CD4-positive, CD25-positive, alpha-beta regulatory T cell (primary cell): ENCODE data around the gene TADA3. TPM values are rescaled to one million over a fixed set of nuclear protein-coding genes. Genes with fewer than 3 reads are reported as not detected.

Source experiments
- ATAC-seq, 2 donors: fragments of 150-1000 bp; cut with Tn5 transposase; one replicate each; pipeline ENCODE4 v1.10.0; 2021; ENCODE audit warnings: low read depth in 2 of 2, moderate number of reproducible peaks in 2 of 2, moderate library complexity in 1 of 2
- DNase-seq, 3 donors: peaks; one replicate each; pipeline versions ENCODE4 v3.0.0 to v3.0.0-alpha.2; 2012 to 2022; ENCODE audit warnings: mixed read lengths in 1 of 3
- H3K27ac ChIP-seq: one replicate; pipeline ENCODE4 v1.7.0; 2013; ENCODE audit warnings: mild to moderate bottlenecking, low read length; ENCODE audit not compliant: insufficient read depth, poor library complexity, severe bottlenecking
- H3K27me3 ChIP-seq: one replicate; pipeline ENCODE4 v1.7.0; 2013; ENCODE audit warnings: low read length; ENCODE audit not compliant: control insufficient read depth, insufficient read depth
- H3K36me3 ChIP-seq: one replicate; pipeline ENCODE4 v1.7.0; 2013; ENCODE audit warnings: mild to moderate bottlenecking, low read length, moderate library complexity; ENCODE audit not compliant: control insufficient read depth, insufficient read depth
- H3K4me1 ChIP-seq: 2 replicates; pipeline ENCODE4 v1.7.0; 2013; ENCODE audit warnings: mild to moderate bottlenecking, low read length; ENCODE audit not compliant: insufficient read depth, control insufficient read depth, poor library complexity, severe bottlenecking
- H3K4me3 ChIP-seq: one replicate; pipeline ENCODE4 v1.7.0; 2013; ENCODE audit warnings: low read depth, mild to moderate bottlenecking, low read length, moderate library complexity
- H3K9me3 ChIP-seq, 2 experiments: 1 replicate in 1 of 2; 2 replicates in 1 of 2; pipeline ENCODE4 v1.7.0; 2013; ENCODE audit warnings: low read length in 2 of 2, mild to moderate bottlenecking in 1 of 2, moderate library complexity in 1 of 2; ENCODE audit not compliant: control insufficient read depth in 2 of 2
- H3K27ac Mint-ChIP-seq, 3 donors: one replicate each; pipeline ENCODE4 v1.8.0; 2020 to 2022; ENCODE audit warnings: mild to moderate bottlenecking in 3 of 3, mixed read lengths in 3 of 3, moderate library complexity in 2 of 3
- H3K27me3 Mint-ChIP-seq: one replicate; pipeline ENCODE4 v1.8.0; 2022; ENCODE audit warnings: mild to moderate bottlenecking, mixed read lengths
- H3K36me3 Mint-ChIP-seq: one replicate; pipeline ENCODE4 v1.8.0; 2020; ENCODE audit warnings: mixed read lengths
- H3K4me1 Mint-ChIP-seq, 4 donors: one replicate each; pipeline ENCODE4 v1.8.0; 2020 to 2022; ENCODE audit warnings: mixed read lengths in 4 of 4, mild to moderate bottlenecking in 1 of 4
- H3K4me3 Mint-ChIP-seq, 4 donors: one replicate each; pipeline ENCODE4 v1.8.0; 2020 to 2022; ENCODE audit warnings: mild to moderate bottlenecking in 4 of 4, mixed read lengths in 4 of 4, moderate library complexity in 3 of 4
- H3K9me3 Mint-ChIP-seq, 7 donors: one replicate each; pipeline ENCODE4 v1.8.0; 2020 to 2022; ENCODE audit warnings: mixed read lengths in 7 of 7, mild to moderate bottlenecking in 3 of 7, moderate library complexity in 2 of 7
- polyA plus RNA-seq, 4 donors: library from polyadenylated mRNA; unstranded; fragments of 300-500 nt; fragmentation: Illumina TruSeq; gene quantifications; one replicate each; pipeline ENCODE4 v1.2.3, GENCODE V29; 2021
- total RNA-seq: library from RNA; stranded (reverse); gene quantifications from one replicate; pipeline ENCODE4 v1.2.3, GENCODE V29; 2022

TADA3 gene
- total and polyA plus RNA-seq, 5 donors from 2014 or later = 44.7 to 69.0 (median 59.8) TPM

DNA sequence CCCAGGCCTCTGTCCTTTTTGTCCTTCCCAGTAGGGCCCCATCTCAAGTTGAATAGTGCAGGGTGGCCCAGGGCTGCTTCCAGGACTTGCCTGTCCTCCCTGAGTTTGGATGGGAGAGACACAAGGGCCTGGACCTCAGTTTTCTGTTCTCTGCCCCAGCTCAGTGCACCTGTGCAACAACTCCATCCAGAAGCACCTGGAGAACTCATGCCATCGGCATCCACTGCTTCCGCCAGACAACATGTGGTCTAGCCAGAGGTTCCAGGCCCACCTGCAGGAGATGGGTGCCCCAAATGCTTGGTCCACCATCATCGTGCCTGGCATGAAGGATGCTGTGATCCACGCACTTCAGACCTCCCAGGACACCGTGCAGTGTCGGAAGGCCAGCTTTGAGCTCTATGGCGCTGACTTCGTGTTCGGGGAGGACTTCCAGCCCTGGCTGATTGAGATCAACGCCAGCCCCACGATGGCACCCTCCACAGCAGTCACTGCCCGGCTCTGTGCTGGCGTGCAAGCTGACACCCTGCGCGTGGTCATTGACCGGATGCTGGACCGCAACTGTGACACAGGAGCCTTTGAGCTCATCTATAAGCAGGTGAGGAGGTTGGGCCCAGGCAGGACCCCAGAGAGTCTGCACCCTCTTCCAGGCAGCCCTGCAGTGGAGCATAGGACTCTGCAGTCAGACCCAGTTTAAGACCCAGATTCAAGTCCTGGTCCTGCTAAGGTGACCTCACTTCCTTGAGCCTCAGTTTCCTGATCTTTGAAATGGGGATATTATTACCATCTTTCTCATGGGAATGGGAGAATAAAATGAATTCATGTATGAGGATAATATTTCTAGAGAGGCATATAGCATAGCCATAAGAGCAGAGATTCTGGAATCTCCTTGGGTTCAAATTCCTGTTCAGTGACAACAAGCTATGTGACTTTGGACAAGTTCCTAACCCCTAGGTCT is 36.8 kb upstream of the TADA3 start:
- Mint-ChIP-seq H3K27ac (no peak overlapping the region), H3K27me3 (no peaks in the 10 kb centered on the region), H3K36me3 (peaks cover 9% of the 10 kb centered on the region), H3K4me3 (no peak overlapping the region), H3K9me3 (no peaks in the 10 kb centered on the region), H3K4me1 (peaks cover 0 to 16% (median 3%) of the 10 kb centered on the region in 4 donors)
- H3K27me3 ChIP-seq = no peaks in the 10 kb centered on the region
- no peaks in the 10 kb centered on the region for H3K9me3 ChIP-seq
- H3K4me1 ChIP-seq = no peaks in the 10 kb centered on the region
- no peak for DNase-seq
- peaks cover 22% of the 10 kb centered on the region for H3K36me3 ChIP-seq
- no peak for ATAC-seq
- no peak overlapping the region for H3K4me3 ChIP-seq
- H3K27ac ChIP-seq = no peak overlapping the region

DNA sequence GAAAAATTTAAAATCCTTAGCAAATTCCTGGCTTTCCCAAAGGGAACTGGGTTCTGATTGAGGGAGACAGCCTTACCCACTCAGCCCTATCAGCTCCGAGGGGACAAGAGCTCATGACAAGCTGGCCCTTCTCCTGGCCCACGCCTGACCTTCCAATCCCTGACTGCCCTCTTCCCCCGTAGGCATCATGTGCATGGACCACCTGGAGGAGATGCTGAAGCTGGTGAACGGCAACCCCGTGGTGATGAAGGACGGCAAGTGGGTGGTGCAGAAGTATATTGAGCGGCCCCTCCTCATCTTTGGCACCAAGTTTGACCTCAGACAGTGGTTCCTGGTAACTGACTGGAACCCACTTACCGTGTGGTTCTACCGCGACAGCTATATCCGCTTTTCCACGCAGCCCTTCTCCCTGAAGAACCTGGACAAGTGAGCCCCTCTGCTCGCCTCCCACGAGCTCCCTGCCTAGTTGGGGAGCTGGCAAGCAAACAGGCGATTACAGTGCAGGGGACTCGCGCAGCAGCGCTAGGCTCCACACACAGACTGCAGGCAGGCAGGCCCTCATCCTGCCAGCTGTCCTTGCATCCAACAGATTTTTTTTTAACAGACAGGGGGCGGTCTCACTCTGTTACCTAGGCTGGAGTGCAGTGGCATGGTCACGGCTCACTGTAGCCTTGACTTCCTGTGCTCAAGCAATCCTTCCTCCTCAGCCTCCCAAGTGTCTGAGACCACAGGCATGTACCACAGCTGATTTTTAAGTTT is 34.7 kb upstream of the TADA3 start:
- ATAC-seq (peak in 1 of 2 donors; percentile 46), DNase-seq (peak in 2 of 3 donors; percentile 29 to 71)
- Histone ChIP-seq H3K36me3 (peaks cover 8% of the 10 kb centered on the region), H3K4me3 (no peak overlapping the region), H3K27me3 (no peaks in the 10 kb centered on the region), H3K4me1 (no peaks in the 10 kb centered on the region), H3K9me3 (no peaks in the 10 kb centered on the region), H3K27ac (no peak overlapping the region)
- Mint-ChIP-seq H3K4me3 (no peak overlapping the region), H3K4me1 (peaks cover 0 to 16% (median 3%) of the 10 kb centered on the region in 4 donors), H3K36me3 (peaks cover 8% of the 10 kb centered on the region), H3K9me3 (no peaks in the 10 kb centered on the region), H3K27me3 (no peaks in the 10 kb centered on the region), H3K27ac (peak overlapping the region in 1 of 3 donors; percentile 25)

DNA sequence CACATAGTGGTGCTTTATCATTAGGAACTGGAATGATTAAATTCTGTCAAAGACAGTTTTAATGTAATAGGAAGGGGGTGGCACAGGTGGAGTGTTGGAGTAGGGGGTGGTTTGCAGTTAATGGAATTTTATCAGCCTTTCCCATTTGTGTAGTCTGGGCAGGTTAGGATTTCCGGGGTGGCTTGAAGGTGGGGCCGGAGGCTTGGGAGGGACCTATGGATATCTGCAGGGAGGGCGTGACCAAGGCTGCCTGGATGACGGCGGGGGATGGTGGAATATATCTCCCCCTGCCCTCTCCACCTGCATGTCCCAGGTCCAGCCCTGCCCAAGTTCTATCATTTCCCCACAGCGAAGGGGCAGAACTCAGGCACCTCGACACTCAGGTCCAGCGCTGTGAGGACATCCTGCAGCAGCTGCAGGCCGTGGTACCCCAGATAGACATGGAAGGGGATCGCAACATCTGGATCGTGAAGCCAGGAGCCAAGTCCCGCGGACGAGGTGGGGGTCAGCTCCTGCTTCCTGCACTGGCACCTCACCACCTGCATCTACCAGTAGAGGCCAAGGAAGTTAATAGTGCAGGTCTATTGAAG is 33.3 kb upstream of the TADA3 start:
- Histone ChIP-seq H3K27ac (no peak overlapping the region), H3K9me3 (no peaks in the 10 kb centered on the region), H3K27me3 (no peaks in the 10 kb centered on the region), H3K36me3 (peaks cover 8% of the 10 kb centered on the region), H3K4me3 (no peak overlapping the region), H3K4me1 (no peaks in the 10 kb centered on the region)
- ATAC-seq = no peak
- DNase-seq = no peak
- Mint-ChIP-seq H3K4me3 (no peak overlapping the region), H3K36me3 (peaks cover 5% of the 10 kb centered on the region), H3K27ac (no peak overlapping the region), H3K9me3 (no peaks in the 10 kb centered on the region), H3K4me1 (peaks cover 0 to 9% (median 2%) of the 10 kb centered on the region in 4 donors), H3K27me3 (no peaks in the 10 kb centered on the region)

DNA sequence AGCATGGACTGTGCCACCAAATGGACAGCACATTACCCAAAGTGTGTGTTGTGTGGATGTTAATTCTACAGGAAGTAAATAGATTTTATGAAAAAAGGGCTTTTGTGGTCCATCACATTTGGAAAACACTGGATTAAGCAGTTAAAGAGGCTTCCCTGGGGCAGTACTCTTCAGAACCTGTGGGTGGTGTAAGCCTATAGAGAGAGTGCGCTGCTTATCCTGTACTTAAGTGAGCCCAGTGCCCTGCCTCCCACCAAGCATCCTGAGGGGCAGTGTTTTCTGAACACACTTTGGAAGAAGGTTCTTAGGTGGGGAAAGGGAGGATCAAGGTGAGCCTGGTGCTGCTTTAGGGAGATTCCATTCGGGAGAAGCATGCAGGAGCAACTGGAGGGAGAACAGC is 28.7 kb upstream of the TADA3 start:
- no peak overlapping the region for H3K27ac ChIP-seq
- Mint-ChIP-seq H3K36me3 (peaks cover 11% of the 10 kb centered on the region), H3K4me3 (no peak overlapping the region), H3K27ac (no peak overlapping the region), H3K4me1 (peaks cover 0 to 5% (median 0%) of the 10 kb centered on the region in 4 donors), H3K9me3 (peaks cover 0 to 1% (median 0%) of the 10 kb centered on the region in 7 donors), H3K27me3 (no peaks in the 10 kb centered on the region)
- DNase-seq = peak in 1 of 3 donors; percentile 19
- no peaks in the 10 kb centered on the region for H3K27me3 ChIP-seq
- no peak for ATAC-seq
- no peaks in the 10 kb centered on the region for H3K4me1 ChIP-seq
- H3K4me3 ChIP-seq = no peak overlapping the region
- no peaks in the 10 kb centered on the region for H3K36me3 ChIP-seq
- H3K9me3 ChIP-seq = no peaks in the 10 kb centered on the region

DNA sequence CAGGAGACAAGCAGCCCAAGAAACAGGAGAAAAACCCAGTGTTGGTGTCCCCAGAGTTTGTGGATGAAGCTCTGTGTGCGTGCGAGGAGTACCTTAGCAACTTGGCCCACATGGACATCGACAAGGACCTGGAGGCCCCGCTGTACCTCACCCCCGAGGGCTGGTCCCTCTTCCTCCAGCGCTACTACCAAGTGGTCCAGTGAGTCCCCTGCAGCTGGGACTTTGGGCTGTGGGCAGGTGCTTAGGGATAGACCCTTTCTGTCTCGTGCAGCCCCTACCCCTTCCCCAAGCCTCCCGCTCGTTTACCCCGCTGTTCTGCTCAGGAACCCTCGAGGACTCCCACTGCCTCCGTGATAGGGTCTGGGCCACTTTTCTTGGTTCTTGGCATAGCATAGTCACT is 28.3 kb upstream of the TADA3 start:
- no peaks in the 10 kb centered on the region for H3K27me3 Mint-ChIP-seq
- peaks cover 0 to 5% (median 0%) of the 10 kb centered on the region in 4 donors for H3K4me1 Mint-ChIP-seq
- H3K4me3 ChIP-seq = no peak overlapping the region
- H3K4me1 ChIP-seq = no peaks in the 10 kb centered on the region
- H3K9me3 Mint-ChIP-seq = peaks cover 0 to 1% (median 0%) of the 10 kb centered on the region in 7 donors
- no peak overlapping the region for H3K4me3 Mint-ChIP-seq
- H3K27me3 ChIP-seq = no peaks in the 10 kb centered on the region
- H3K9me3 ChIP-seq = no peaks in the 10 kb centered on the region
- H3K36me3 ChIP-seq = no peaks in the 10 kb centered on the region
- peaks cover 11% of the 10 kb centered on the region for H3K36me3 Mint-ChIP-seq
- DNase-seq (no peak), ATAC-seq (no peak)
- H3K27ac ChIP-seq = no peak overlapping the region
- H3K27ac Mint-ChIP-seq = no peak overlapping the region

DNA sequence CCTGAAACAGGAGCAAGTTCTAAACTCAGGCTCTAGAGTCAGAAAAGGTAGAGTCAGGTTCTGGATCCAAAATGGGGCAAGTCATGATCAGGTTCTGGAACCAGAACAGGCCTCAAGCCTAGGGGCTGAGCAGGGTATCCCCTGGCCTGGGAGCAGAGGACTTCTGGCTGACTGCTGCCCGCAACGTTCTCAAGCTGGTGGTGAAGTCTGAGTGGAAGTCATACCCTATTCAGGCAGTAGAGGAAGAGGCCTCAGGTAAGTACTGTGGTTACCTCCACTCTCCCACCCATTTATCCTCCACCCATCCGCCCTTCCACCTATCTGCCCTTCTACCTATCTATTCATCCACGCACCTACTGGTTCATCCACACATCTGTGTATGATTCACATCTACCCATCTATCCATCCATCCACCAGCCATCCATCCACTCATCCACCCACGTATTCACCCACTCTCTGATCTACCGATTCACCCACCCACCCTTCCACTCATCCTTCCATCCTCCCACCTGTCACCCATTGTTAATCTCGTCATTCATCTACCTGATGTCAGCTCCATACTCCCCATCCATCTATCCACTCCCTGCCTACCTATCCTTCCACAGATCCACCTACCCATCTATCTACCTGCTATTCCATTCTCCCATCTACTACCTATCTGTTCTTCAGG is 26.5 kb upstream of the TADA3 start:
- no peaks in the 10 kb centered on the region for H3K27me3 ChIP-seq
- H3K27me3 Mint-ChIP-seq = no peaks in the 10 kb centered on the region
- peak overlapping the region in 1 of 3 donors; percentile 73 for H3K27ac Mint-ChIP-seq

DNA sequence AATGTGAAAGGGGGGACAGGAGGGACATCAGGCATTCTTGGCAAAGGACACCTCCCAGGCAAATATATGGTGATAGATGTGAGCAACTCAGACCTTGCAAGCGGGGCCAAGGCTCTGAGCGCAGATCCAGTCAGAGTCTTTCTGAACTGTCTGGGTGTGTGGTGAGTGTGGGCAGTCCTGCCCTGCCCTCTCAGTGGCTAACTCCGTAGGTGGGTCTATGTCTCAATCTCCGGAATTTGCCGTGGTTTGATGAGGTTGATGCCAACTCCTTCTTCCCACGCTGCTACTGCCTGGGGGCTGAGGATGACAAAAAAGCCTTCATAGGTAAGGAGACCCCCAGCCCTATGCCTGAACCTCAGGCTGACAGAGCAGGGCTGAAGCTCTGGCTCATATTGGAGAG is 25.2 kb upstream of the TADA3 start:
- no peak overlapping the region for H3K27ac Mint-ChIP-seq
- Histone ChIP-seq H3K4me1 (no peaks in the 10 kb centered on the region), H3K27ac (no peak overlapping the region), H3K4me3 (no peak overlapping the region), H3K27me3 (no peaks in the 10 kb centered on the region), H3K9me3 (no peaks in the 10 kb centered on the region), H3K36me3 (no peaks in the 10 kb centered on the region)
- H3K4me3 Mint-ChIP-seq = no peak overlapping the region
- no peaks in the 10 kb centered on the region for H3K27me3 Mint-ChIP-seq
- H3K9me3 Mint-ChIP-seq = peaks cover 0 to 1% (median 0%) of the 10 kb centered on the region in 7 donors
- no peak for DNase-seq
- ATAC-seq = no peak
- H3K4me1 Mint-ChIP-seq = peaks cover 0 to 5% (median 0%) of the 10 kb centered on the region in 4 donors
- H3K36me3 Mint-ChIP-seq = peaks cover 14% of the 10 kb centered on the region

More for the DNA sequence above, 26.5 kb upstream of the TADA3 start:
- H3K4me1 ChIP-seq = no peaks in the 10 kb centered on the region
- H3K4me1 Mint-ChIP-seq = peaks cover 0 to 5% (median 0%) of the 10 kb centered on the region in 4 donors
- DNase-seq (no peak), ATAC-seq (no peak)
- H3K9me3 ChIP-seq = no peaks in the 10 kb centered on the region
- H3K4me3 Mint-ChIP-seq = no peak overlapping the region
- peaks cover 11% of the 10 kb centered on the region for H3K36me3 Mint-ChIP-seq
- H3K27ac ChIP-seq = no peak overlapping the region
- peaks cover 0 to 1% (median 0%) of the 10 kb centered on the region in 7 donors for H3K9me3 Mint-ChIP-seq
- no peaks in the 10 kb centered on the region for H3K36me3 ChIP-seq
- no peak overlapping the region for H3K4me3 ChIP-seq
